Neural progenitor cell (in vitro differentiated cells): ENCODE measurements around the gene TMEM179B.

Experiments used
- CTCF ChIP-seq: fragments of 200-600 bp; sonication (generic); IDR thresholded peaks from 2 replicates; pipeline ENCODE4 v1.5.1; 2017; ENCODE audit warnings: antibody characterized with exemption, mild to moderate bottlenecking
- EZH2 ChIP-seq: fragments of 200-600 bp; sonication (generic); IDR thresholded peaks from 2 replicates; pipeline ENCODE4 v1.6.1; 2017; ENCODE audit warnings: antibody characterized with exemption, mild to moderate bottlenecking, moderate library complexity
- EZH2phosphoT487 ChIP-seq: fragments of 200-600 bp; sonication (generic); IDR thresholded peaks from 2 replicates; pipeline ENCODE4 v1.6.1; 2017; ENCODE audit warnings: antibody characterized with exemption

DNA sequence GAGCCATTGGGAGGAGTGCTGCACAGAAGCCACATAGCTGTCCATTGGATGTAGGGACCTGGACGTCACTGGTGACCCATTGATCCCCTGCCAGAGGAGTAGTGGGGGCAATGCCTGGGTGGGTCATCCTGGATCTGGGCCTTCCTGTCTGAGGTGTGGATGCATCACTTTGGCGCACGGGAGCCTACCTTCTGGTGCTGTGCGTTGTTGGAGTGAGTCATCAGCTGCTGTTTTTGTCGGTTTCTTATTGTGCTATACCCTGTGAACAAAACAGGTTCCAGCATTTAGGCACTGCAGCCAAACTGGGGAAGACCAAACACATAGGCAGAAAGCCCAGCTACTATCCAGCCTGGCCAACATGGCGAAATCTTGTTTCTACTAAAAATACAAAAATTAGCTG, 12.8 kb upstream of the TMEM179B start:
- TF ChIP-seq CTCF: no peak
- TF ChIP-seq EZH2phosphoT487: no peak
- TF ChIP-seq EZH2: no peak
